Fibroblast of pulmonary artery (primary cell): ENCODE measurements around the gene VEGFB.

Experiments
- DNase-seq: peaks from one replicate; pipeline ENCODE4 v3.0.0-alpha.2; 2010; ENCODE audit warnings: low read depth
- H3K4me3 ChIP-seq: replicated peaks from 2 replicates; pipeline ENCODE4 v1.5.1; 2011; ENCODE audit warnings: low read depth, mild to moderate bottlenecking, control low read depth, low read length, moderate library complexity
- CTCF ChIP-seq: IDR thresholded peaks from 2 replicates; pipeline ENCODE4 v1.5.1; 2011; ENCODE audit warnings: mild to moderate bottlenecking, control low read depth, low read length, inconsistent platforms; ENCODE audit errors: missing control alignments

The VEGFB gene

GRCh38 chr11:64238076-64238475, 3.7 kb downstream of the VEGFB start:
- H3K4me3 ChIP-seq: no peak overlapping the region
- no peak for TF ChIP-seq CTCF
- DNase-seq: no peak

GRCh38 chr11:64238999-64239398, 4.6 kb downstream of the VEGFB start:
- TF ChIP-seq CTCF: no peak
- H3K4me3 ChIP-seq: no peak overlapping the region
- no peak for DNase-seq

- no peak for DNase-seq
- peak overlapping the region; percentile 84 for H3K4me3 ChIP-seq
- TF ChIP-seq CTCF: no peak
These were observed 5.5 kb downstream of the VEGFB start for GRCh38 chr11:64239662-64240434.

GRCh38 chr11:64240435-64241240, 6.3 kb downstream of the VEGFB start, which contains the start of gene FKBP2:
FKBP2 (plus strand) TSS chr11:64241095; CDS start chr11:64242388, 1,293 bp downstream.
- TF ChIP-seq CTCF: no peak
- peak within 1 kb of the TSS; percentile 84 for H3K4me3 ChIP-seq
- DNase-seq: peak; percentile 97

GRCh38 chr11:64241241-64241490, 6.8 kb downstream of the VEGFB start:
- TF ChIP-seq CTCF: no peak
- peak overlapping the region; percentile 84 for H3K4me3 ChIP-seq
- peak; percentile 100 for DNase-seq

- DNase-seq: no peak
- peak overlapping the region; percentile 84 for H3K4me3 ChIP-seq
- no peak for TF ChIP-seq CTCF
These were observed 7.3 kb downstream of the VEGFB start for GRCh38 chr11:64241491-64242374.
